HG03460 (cell line): ENCODE data around the gene GCK.
"Not testable (repeated sequence)": the region's sequence is repeated elsewhere in the genome, so short reads cannot be mapped to it uniquely, and the experiment has no call there.

ENCODE experiments used
- ATAC-seq: cut with Tn5 transposase; IDR thresholded peaks from one replicate; pipeline ENCODE4 v1.9.1; 2021; ENCODE audit not compliant: unreplicated experiment

GCK gene

DNA sequence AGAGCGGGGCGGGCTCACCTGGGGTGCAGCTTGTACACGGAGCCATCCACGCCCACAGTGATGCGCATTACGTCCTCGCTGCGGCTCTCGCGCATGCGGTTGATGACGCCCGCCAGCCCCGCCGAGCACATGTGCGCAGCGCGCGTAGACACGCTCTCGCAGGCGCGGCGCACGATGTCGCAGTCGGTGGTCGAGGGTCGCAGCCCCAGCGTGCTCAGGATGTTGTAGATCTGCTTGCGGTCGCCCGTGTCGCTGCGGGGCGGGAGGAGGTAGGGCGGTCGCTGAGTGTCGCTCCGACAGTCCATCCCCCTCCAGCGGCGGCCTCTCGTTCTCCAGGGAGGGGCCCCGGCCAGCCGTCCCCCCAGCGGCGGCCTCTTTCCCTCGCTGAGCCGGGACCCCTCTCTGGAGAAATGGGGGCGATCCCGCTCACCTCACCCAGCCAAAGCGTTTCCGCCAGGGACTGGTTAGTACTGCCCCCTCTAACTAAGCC is 43.7 kb downstream of the GCK start:
- no peak for ATAC-seq

DNA sequence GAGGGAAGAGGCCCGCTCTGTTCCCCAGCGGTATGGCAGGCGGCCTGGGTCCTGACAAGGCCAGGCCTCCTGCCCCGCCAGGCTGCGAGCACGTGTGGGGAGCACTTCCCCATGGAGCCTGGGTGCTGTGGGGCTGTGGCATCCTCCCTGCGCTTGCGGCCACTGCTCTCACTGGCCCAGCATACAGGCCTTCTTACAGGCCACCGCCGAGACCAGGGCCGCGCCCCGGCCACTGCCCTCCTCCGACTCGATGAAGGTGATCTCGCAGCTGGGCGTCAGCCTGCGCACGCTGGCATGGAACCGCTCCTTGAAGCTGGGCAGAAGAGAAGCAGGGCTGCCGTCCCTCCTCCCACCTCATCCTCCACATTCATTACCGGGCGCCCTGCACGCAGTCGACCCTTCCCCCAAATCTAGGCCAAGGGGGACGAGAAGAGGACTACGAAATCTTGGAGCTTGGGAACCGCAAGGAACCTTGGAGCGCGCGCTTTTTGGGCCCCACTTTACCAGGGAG is 44.2 kb downstream of the GCK start:
- no peak for ATAC-seq

GRCh38 chr7:44144426-44144967 is 44.7 kb downstream of the GCK start:
- no peak for ATAC-seq

- no peak for ATAC-seq
These were observed 45.5 kb downstream of the GCK start for GRCh38 chr7:44143646-44144250.

DNA sequence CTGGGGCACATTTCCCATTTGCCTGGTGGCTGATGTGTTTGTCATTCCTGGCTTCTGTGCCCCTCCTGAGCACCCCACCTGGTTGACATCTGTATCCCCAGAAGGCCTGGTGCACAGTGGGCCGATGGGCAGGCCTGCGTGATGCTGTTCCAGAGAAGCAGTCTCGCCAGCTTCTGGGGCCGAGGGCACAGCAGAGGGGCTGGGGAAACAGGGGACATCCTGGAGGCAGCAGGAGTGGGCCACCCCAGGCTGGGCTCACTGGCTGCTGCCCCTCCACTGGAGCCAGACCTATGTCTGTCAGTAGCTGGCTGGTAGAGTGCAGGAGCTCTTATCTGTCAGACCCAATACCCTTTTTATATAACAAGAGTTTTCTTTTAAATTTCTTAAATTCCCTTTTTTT is 47.2 kb downstream of the GCK start:
- no peak for ATAC-seq

- ATAC-seq, result no peak
These were observed 47.9 kb downstream of the GCK start, which contains the start of gene MYL7 for GRCh38 chr7:44141221-44141850. Gene MYL7, minus strand, starts transcription at chr7:44141332. Its CDS starts 27 bp downstream, at chr7:44141305.

DNA sequence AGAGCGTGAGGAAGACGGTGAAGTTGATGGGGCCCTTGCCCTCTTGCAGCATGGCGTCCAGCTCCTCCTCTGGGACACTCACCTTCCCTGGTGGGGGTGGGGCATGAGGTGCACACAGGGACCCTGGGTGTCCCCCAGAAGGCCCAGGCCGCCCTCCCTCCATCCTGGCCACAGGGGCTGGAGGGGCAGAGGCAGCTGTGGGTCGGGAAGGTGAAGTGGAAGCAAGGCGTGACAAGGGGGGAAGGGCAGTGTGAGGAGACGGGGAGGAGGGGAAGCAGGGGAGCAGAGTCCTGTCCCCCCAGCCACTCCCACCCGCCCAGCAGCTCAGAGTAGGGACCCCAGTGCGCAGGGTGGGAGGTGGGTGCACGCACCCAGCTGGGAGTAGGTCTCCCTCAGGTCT is 48.9 kb downstream of the GCK start:
- no peak for ATAC-seq

DNA sequence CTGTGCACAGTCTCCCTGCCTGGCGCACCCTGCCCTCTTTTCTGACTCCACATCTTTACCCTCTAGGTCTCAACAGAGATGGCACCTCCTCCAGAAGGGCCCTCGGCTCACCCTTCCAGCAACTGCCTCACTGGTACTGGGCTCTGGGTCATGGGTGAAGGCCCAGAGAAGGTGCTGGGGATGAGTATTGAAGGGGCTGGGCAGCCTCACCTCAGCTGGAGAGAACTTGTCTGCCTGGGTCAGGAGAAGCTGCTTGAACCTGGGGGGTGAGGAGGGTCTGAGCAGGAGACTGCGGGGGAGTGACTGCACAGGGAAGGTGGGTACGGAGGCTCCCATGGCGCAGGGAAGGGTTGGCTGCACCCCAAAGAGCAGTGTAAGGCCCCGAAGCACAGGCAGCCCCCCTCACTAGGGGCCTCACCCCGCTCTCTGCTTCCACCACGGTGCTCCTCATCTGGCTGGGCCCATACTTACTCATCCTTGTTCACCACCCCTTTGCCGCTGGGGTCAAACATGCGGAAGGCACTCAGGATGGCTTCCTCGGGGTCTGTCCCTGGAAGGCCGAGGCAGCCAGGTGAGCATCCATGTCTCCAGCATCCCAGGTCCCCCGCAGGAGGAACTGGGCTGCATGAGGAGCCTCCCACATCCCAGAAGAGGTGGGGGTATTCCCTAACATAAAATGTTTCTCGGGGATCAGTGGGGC is 49.8 kb downstream of the GCK start:
- ATAC-seq, result no peak

GRCh38 chr7:44138698-44139097 is 50.5 kb downstream of the GCK start:
- no peak for ATAC-seq

GRCh38 chr7:44136731-44137130 is 52.5 kb downstream of the GCK start:
- ATAC-seq, result no peak

DNA sequence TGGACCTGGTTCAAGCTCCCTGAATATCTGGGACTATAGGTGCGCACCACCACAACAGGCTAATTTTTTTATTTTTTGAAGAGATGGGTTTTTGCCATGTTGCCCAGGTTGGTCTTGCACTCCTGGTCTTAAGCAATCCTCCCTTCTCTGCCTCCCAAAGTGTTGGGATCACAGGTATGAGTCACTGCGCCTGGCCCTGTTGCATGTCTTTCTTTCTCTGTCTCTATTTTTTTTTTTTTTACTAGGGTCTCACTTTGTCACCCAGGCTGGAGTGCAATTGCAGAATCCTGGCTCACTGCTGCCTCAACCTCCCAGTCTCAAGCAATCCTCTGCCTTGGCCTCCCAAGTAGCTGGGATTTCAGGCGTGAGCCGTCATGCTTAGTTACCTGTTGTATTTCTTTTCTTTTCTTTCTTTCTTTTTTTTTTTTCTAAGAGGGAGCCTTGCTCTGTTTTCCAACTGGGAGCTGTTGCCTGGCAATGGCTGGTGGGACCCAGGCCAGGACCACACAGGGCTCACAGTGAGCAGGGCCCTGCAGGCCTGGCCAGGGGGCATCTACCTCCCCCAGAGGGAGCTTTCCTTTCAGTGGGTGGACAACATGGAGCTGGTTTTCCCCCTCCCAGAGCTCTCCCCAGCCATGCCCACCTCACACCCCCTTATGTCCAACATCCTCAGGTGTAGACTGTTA is 54.2 kb downstream of the GCK start:
- ATAC-seq, result no peak

GRCh38 chr7:44133295-44133694 is 55.9 kb downstream of the GCK start:
- ATAC-seq, result no peak

DNA sequence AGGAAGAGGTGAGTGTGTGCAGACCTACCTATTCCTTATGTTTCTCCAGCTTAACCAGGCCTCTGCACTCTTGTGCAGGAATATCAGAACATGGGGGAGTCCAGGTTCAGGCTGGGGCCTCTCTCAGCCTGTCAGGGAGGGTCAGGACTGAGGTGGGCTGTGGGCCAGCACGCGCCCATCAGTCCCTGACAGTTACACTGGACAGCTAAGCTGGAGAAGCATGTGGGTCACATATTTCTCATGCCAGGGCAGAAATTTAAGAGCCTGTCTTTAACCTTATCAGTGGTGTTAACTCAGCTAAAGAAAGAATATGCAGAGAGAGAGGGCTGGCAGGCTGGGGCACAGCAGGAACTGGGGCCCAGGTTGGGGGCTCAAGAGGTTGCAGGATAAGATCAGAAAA is 57.2 kb downstream of the GCK start:
- no peak for ATAC-seq

GRCh38 chr7:44131173-44132029 is 57.8 kb downstream of the GCK start:
- ATAC-seq, result no peak

DNA sequence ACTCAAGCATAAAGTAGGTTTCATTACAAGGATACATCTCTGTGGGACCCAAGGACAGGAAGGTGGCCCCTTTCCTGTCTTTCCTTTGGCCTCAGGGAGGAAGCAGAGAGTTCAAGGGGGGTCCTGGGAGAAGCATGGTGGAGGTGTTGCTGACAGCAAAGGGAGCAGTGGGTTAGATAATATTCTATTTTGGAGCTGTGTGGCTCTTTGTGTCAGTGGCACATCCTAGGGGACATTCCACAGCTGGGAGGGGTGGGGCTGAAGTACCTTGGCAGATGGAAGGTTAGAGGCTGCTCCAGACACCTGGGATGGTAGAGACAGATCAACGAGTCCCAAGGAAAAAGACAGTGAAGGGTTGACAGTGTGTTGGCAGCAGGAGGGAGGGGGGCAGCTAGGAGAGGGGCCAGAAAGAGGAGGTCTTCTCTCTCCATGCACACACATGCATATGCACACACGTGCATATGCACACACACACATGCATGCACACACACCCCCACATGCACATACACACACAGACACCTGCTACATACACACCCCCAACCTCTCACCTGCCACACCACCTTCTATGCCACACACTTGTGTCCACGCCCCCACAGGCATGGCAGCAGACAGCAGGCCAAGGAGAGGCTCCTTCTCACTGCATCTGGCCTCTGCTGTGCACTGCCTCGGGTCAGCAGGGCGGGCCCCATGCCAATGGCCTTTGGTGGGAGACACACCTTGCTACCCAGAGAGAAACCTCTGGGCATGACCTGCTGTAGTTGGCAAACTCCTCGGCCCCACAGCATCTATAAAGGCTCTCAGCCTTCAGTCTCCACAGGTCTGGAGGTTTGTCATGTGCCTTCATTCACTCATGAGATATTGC is 60.3 kb downstream of the GCK start:
- ATAC-seq, result no peak

DNA sequence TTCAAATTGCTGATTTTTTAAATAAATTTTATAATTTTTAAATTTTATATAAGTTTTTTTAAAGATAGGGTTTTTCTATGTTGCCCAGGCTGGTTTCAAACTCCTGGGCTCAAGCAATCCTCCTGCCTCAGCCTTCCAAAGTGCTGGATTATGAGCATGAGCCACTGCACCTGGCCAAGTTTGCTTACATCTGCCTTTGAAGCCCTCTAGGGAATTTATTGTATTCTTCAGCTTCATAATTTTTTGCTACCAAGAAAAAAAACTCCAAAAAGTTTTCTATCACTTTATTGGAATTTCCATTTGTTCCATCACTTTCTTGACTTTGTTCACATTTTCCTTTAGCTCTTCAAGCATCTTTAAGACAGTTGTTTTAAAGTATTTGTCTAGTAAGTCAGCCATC is 62.1 kb downstream of the GCK start:
- no peak for ATAC-seq

DNA sequence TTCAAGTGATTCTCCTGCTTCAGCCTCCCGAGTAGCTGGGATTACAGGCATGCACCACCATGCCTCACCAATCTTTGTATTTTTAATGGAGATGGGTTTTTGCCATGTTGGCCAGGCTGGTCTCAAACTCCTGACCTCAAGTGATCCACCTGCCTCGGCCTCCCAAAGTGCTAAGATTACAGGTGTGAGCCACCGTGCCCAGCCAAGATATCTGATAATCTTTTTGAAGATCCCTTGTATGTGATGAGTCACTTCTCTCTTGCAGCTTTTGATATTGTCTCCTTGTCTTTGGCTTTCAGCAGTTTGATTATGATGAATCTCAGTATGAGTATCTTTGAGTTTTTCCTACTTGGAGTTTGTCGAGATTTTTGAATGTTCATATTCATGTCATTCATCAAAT is 62.7 kb downstream of the GCK start:
- ATAC-seq, result not testable (repeated sequence)

DNA sequence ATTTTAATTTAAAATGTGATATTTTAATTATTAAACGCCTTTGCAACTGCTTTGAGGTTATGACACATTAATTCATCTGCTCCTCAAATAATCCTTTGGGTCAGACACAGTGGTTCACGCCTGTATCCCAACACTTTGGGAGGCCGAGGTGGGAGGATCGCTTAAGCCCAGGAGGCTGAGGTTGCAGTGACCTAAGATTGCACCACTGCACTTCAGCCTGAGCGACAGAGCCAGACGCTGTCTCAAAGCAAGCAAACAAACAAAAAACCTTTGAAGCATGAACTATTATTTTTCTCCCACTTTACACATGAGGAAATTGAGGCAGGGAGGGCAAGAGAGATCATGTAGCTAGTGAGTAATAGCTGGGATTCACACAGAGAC is 64.4 kb downstream of the GCK start:
- ATAC-seq, result no peak
